ENCODE results near the gene FRMD4A. TPM values are rescaled to one million over a fixed set of nuclear protein-coding genes. Genes with fewer than 3 reads are reported as not detected.

The FRMD4A gene
- total and polyA plus RNA-seq, 8 donors = 6.9 to 25.3 (median 11.3) TPM

GRCh38 chr10:13848520-13849445 lies 481.9 kb downstream of the FRMD4A start:
- Histone ChIP-seq H3K9me3 (no peaks in the 10 kb centered on the region), H3K27ac (no peak overlapping the region), H3K4me3 (no peak overlapping the region), H3K27me3 (peaks cover 0 to 3% (median 0%) of the 10 kb centered on the region in 3 donors), H3K36me3 (no peaks in the 10 kb centered on the region), H3K4me1 (peaks cover 0 to 18% (median 4%) of the 10 kb centered on the region in 4 donors)
- TF ChIP-seq POLR2A (IDR thresholded peaks at IDR 0.05) (no peak), POLR2AphosphoS5 (IDR thresholded peaks at IDR 0.05) (no peak), EP300 (IDR thresholded peaks at IDR 0.05) (no peak), CTCF (IDR thresholded peaks at IDR 0.05) (no peak)
- WGBS, 5 donors = 84 to 91% (median 88%) methylated on average over 16 of the region's 16 CpGs
- intact Hi-C loops (cut with DNase I; ENCODE audit: low total_unique reads) = no loop called here
- no peak for DNase-seq

- WGBS, 5 donors = 41 to 59% (median 47%) methylated on average over 8 of the region's 8 CpGs
- no peak overlapping the region for H3K27ac ChIP-seq
- no peak overlapping the region for H3K4me3 ChIP-seq
- no peaks in the 10 kb centered on the region for H3K36me3 ChIP-seq
- no peaks in the 10 kb centered on the region for H3K9me3 ChIP-seq
- H3K27me3 ChIP-seq = peaks cover 0 to 3% (median 0%) of the 10 kb centered on the region in 3 donors
- intact Hi-C loops (cut with DNase I; ENCODE audit: low total_unique reads) = no loop called here
- TF ChIP-seq CTCF (IDR thresholded peaks at IDR 0.05) (no peak), POLR2A (IDR thresholded peaks at IDR 0.05) (no peak), POLR2AphosphoS5 (IDR thresholded peaks at IDR 0.05) (no peak), EP300 (IDR thresholded peaks at IDR 0.05) (no peak)
- H3K4me1 ChIP-seq = peaks cover 0 to 12% (median 4%) of the 10 kb centered on the region in 4 donors
- no peak for DNase-seq
Observed at GRCh38 chr10:13847201-13847631, 483.5 kb downstream of the FRMD4A start.

- intact Hi-C loops (cut with DNase I; ENCODE audit: low total_unique reads) = no loop called here
- no peak for DNase-seq
- Histone ChIP-seq H3K4me3 (no peak overlapping the region), H3K9me3 (peaks cover 0 to 8% (median 0%) of the 10 kb centered on the region in 4 donors), H3K27ac (no peak overlapping the region), H3K4me1 (peaks cover 0 to 12% (median 4%) of the 10 kb centered on the region in 4 donors), H3K27me3 (peaks cover 0 to 3% (median 0%) of the 10 kb centered on the region in 3 donors), H3K36me3 (no peaks in the 10 kb centered on the region)
- 70 to 91% (median 77%) methylated on average over 4 of the region's 4 CpGs for WGBS, 5 donors
- TF ChIP-seq POLR2AphosphoS5 (IDR thresholded peaks at IDR 0.05) (no peak), CTCF (IDR thresholded peaks at IDR 0.05) (no peak), POLR2A (IDR thresholded peaks at IDR 0.05) (no peak), EP300 (IDR thresholded peaks at IDR 0.05) (no peak)
Observed at GRCh38 chr10:13845897-13846296, 484.8 kb downstream of the FRMD4A start.

- TF ChIP-seq POLR2AphosphoS5 (IDR thresholded peaks at IDR 0.05) (no peak), POLR2A (IDR thresholded peaks at IDR 0.05) (no peak), EP300 (IDR thresholded peaks at IDR 0.05) (no peak), CTCF (IDR thresholded peaks at IDR 0.05) (no peak)
- WGBS, 5 donors = 88 to 92% (median 91%) methylated on average over 7 of the region's 7 CpGs
- no peak overlapping the region for H3K4me3 ChIP-seq
- peaks cover 0 to 3% (median 0%) of the 10 kb centered on the region in 3 donors for H3K27me3 ChIP-seq
- peaks cover 0 to 19% (median 11%) of the 10 kb centered on the region in 4 donors for H3K4me1 ChIP-seq
- intact Hi-C loops (cut with DNase I; ENCODE audit: low total_unique reads) = no loop called here
- no peaks in the 10 kb centered on the region for H3K36me3 ChIP-seq
- no peak for DNase-seq
- peaks cover 0 to 8% (median 0%) of the 10 kb centered on the region in 4 donors for H3K9me3 ChIP-seq
- H3K27ac ChIP-seq = no peak overlapping the region
Observed at GRCh38 chr10:13844651-13845050, 486.1 kb downstream of the FRMD4A start.

Measured in stomach (tissue), 9 donors.